ENCODE data around the gene HSPA8.

- TF ChIP-seq, protein P1, sequence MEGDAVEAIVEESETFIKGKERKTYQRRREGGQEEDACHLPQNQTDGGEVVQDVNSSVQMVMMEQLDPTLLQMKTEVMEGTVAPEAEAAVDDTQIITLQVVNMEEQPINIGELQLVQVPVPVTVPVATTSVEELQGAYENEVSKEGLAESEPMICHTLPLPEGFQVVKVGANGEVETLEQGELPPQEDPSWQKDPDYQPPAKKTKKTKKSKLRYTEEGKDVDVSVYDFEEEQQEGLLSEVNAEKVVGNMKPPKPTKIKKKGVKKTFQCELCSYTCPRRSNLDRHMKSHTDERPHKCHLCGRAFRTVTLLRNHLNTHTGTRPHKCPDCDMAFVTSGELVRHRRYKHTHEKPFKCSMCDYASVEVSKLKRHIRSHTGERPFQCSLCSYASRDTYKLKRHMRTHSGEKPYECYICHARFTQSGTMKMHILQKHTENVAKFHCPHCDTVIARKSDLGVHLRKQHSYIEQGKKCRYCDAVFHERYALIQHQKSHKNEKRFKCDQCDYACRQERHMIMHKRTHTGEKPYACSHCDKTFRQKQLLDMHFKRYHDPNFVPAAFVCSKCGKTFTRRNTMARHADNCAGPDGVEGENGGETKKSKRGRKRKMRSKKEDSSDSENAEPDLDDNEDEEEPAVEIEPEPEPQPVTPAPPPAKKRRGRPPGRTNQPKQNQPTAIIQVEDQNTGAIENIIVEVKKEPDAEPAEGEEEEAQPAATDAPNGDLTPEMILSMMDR (conservative IDR thresholded peaks at IDR 0.05; ENCODE audit: low read depth, low read length): no peak
- no peak for TF ChIP-seq EZH2 (IDR thresholded peaks at IDR 0.05; ENCODE audit: borderline replicate concordance, low read depth, low read length, poor library complexity, severe bottlenecking)
Observed at GRCh38 chr11:123046473-123047259, 15.3 kb downstream of the HSPA8 start.

Data from A673 (cell line).